HEK293 (cell line): ENCODE data around the gene CARMIL3.

Experiments
- CTCF ChIP-seq: fragments of 450-650 bp; formaldehyde crosslinking; IDR thresholded peaks from 2 replicates; pipeline ENCODE4 v1.5.1; 2016; ENCODE audit warnings: missing biosample characterization, missing genetic modification characterization
- FEZF1 ChIP-seq: fragments of 450-650 bp; formaldehyde crosslinking; IDR thresholded peaks from 2 replicates; pipeline ENCODE4 v1.5.1; 2016; ENCODE audit warnings: missing biosample characterization, missing genetic modification characterization
- GLIS2 ChIP-seq: fragments of 450-650 bp; formaldehyde crosslinking; IDR thresholded peaks from 2 replicates; pipeline ENCODE4 v1.5.1; 2016; ENCODE audit warnings: missing biosample characterization, missing genetic modification characterization
- HOXA7 ChIP-seq: sonication (generic); formaldehyde crosslinking; IDR thresholded peaks from 2 replicates; pipeline ENCODE4 v1.8.1; 2022; ENCODE audit warnings: missing genetic modification reagents, borderline replicate concordance
- PRDM2 ChIP-seq: fragments of 450-650 bp; formaldehyde crosslinking; IDR thresholded peaks from 2 replicates; pipeline ENCODE4 v1.5.1; 2016; ENCODE audit warnings: missing biosample characterization, missing genetic modification characterization, borderline replicate concordance
- ZBTB11 ChIP-seq: fragments of 450-650 bp; formaldehyde crosslinking; conservative IDR thresholded peaks from 2 replicates; pipeline ENCODE4 v1.5.1; 2016; ENCODE audit warnings: low read depth, missing biosample characterization, missing genetic modification characterization
- ZBTB49 ChIP-seq: fragments of 450-650 bp; formaldehyde crosslinking; IDR thresholded peaks from 2 replicates; pipeline ENCODE4 v1.5.1; 2016; ENCODE audit warnings: missing biosample characterization, missing genetic modification characterization, low read depth
- ZBTB8A ChIP-seq: fragments of 450-650 bp; formaldehyde crosslinking; IDR thresholded peaks from 2 replicates; pipeline ENCODE4 v1.5.1; 2016; ENCODE audit warnings: missing biosample characterization, missing genetic modification characterization
- ZNF174 ChIP-seq: fragments of 450-650 bp; formaldehyde crosslinking; IDR thresholded peaks from 2 replicates; pipeline ENCODE4 v1.5.0; 2017; ENCODE audit warnings: missing biosample characterization, mild to moderate bottlenecking, missing genetic modification characterization
- ZNF398 ChIP-seq: fragments of 450-650 bp; formaldehyde crosslinking; IDR thresholded peaks from 2 replicates; pipeline ENCODE4 v1.5.1; 2017; ENCODE audit warnings: missing biosample characterization, missing genetic modification characterization
- ZNF423 ChIP-seq: fragments of 450-650 bp; formaldehyde crosslinking; IDR thresholded peaks from 2 replicates; pipeline ENCODE4 v1.5.1; 2016; ENCODE audit warnings: missing biosample characterization, missing genetic modification characterization
- ZNF510 ChIP-seq: fragments of 450-650 bp; formaldehyde crosslinking; IDR thresholded peaks from 2 replicates; pipeline ENCODE4 v1.5.1; 2018; ENCODE audit warnings: mild to moderate bottlenecking, missing genetic modification characterization, missing biosample characterization; ENCODE audit not compliant: insufficient replicate concordance
- ZNF645 ChIP-seq: fragments of 450-650 bp; formaldehyde crosslinking; IDR thresholded peaks from 2 replicates; pipeline ENCODE4; 2016; ENCODE audit warnings: missing biosample characterization, missing genetic modification characterization
- ZNF837 ChIP-seq: fragments of 450-650 bp; formaldehyde crosslinking; IDR thresholded peaks from 2 replicates; pipeline ENCODE4 v1.5.1; 2016; ENCODE audit warnings: missing biosample characterization, missing genetic modification characterization

- TF ChIP-seq ZBTB11 (tag by site-specific recombination) (no peak), ZNF174 (tag by site-specific recombination) (no peak), ZBTB8A (tag by site-specific recombination) (no peak), ZBTB49 (no peak), CTCF (tag by site-specific recombination) (no peak), HOXA7 (CRISPR knock-in tag) (no peak), ZNF423 (tag by site-specific recombination) (no peak), FEZF1 (tag by site-specific recombination) (no peak), ZNF837 (tag by site-specific recombination) (no peak), ZNF510 (tag by site-specific recombination) (no peak), GLIS2 (tag by site-specific recombination) (no peak), ZNF398 (no peak), ZNF645 (tag by site-specific recombination) (no peak), PRDM2 (tag by site-specific recombination) (no peak)
Observed at GRCh38 chr14:24068711-24069410, 17.1 kb downstream of the CARMIL3 start.
